UCSD-AML1 (cell line): ENCODE data around the gene ZNF419.
A peak's percentile ranks its signal among the peaks of the same experiment; 100 is the strongest.

Source experiments
- DNase-seq: peaks from one replicate; lab custom pipeline; 2025; ENCODE audit not compliant: unreplicated experiment; lab: John Stamatoyannopoulos, UW

ZNF419 gene

GRCh38 chr19:57527136-57527881 lies 39.8 kb downstream of the ZNF419 start, which contains the start of gene ZNF549:
Gene ZNF549, plus strand, starts transcription at chr19:57527356. Its CDS starts 218 bp downstream, at chr19:57527574.
- peak; percentile 86 for DNase-seq

- no peak for DNase-seq
These were observed 50.5 kb downstream of the ZNF419 start for GRCh38 chr19:57537953-57538547.
